Stimulated activated naive CD8-positive, alpha-beta T cell treated with anti-CD3 and anti-CD28 coated beads, Interleukin-15, Interleukin-2, amounts not matched to agents 100 ng/mL and 50 ng/mL, for 24 hours (primary cell): ENCODE results near the gene ENOX1.
"Not testable (repeated sequence)": the region's sequence is repeated elsewhere in the genome, so short reads cannot be mapped to it uniquely, and the experiment has no call there.

ENCODE experiments used
- H3K27ac Mint-ChIP-seq: one replicate; pipeline ENCODE4 v1.8.0; 2021; ENCODE audit warnings: mild to moderate bottlenecking, mixed read lengths
- H3K27me3 Mint-ChIP-seq: one replicate; pipeline ENCODE4 v1.8.0; 2021; ENCODE audit warnings: mixed read lengths
- H3K36me3 Mint-ChIP-seq: one replicate; pipeline ENCODE4 v1.8.0; 2021; ENCODE audit warnings: low read depth, mixed read lengths
- H3K4me1 Mint-ChIP-seq: one replicate; pipeline ENCODE4 v1.8.0; 2021; ENCODE audit warnings: low read depth, mixed read lengths
- H3K4me3 Mint-ChIP-seq: one replicate; pipeline ENCODE4 v1.8.0; 2021; ENCODE audit warnings: mild to moderate bottlenecking, mixed read lengths
- H3K9me3 Mint-ChIP-seq: one replicate; pipeline ENCODE4 v1.8.0; 2021; ENCODE audit warnings: mixed read lengths

ENOX1 gene

DNA sequence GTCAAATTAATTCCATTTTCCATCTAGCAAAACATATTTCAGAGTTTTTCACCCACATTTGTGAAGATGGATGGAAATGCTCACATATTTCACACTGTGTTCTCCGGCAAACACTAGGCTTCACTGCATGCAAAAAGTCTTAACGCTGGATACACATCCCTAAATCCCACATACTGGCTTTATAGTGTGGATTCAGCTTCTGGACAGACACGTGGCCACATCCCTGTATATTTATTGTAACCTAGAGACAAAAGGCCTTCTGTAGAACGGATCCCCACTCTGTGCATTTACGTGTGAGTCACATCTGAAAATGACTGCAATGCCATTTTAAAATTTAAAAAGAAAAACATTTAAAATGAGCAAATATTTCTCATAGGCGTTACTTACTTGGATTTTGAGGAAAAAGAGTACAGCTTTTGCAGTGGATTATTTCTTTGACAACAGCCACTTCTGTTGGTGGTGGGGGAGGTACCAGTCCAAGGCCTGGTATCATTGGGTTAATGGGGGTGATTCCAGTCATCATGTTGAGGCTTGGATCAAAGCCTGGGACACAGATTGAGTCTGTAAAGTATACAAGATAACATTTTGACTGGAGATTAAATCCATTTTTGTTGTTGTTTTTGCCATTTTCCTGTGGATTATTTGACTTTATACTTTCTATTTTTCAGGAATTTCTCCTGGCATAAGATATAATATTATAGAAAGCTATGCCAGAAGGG lies 425.7 kb downstream of the ENOX1 start:
- Mint-ChIP-seq H3K27me3 (no peaks in the 10 kb centered on the region), H3K4me3 (no peak overlapping the region), H3K9me3 (no peaks in the 10 kb centered on the region), H3K27ac (no peak overlapping the region), H3K36me3 (no peaks in the 10 kb centered on the region), H3K4me1 (no peaks in the 10 kb centered on the region)

DNA sequence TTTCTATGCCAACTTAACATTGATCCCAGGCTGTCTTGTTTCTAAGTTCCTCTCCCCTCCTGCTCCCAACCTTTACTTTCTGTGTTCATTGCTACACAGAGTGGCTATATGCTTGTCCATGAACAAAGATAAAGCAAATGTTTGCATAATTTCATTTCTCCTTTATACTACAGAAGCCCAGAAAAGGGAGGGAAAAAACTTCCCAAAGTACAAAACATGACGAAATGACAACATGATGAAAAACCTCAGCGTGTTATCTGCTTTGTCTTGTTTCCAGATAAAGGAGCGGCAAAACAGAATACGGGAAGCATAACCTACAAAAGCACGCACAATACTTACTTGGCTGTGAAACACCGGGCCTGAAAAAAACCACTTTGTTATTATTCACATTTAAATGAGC lies 426.6 kb downstream of the ENOX1 start:
- no peaks in the 10 kb centered on the region for H3K9me3 Mint-ChIP-seq
- no peaks in the 10 kb centered on the region for H3K4me1 Mint-ChIP-seq
- no peaks in the 10 kb centered on the region for H3K27me3 Mint-ChIP-seq
- no peak overlapping the region for H3K4me3 Mint-ChIP-seq
- no peaks in the 10 kb centered on the region for H3K36me3 Mint-ChIP-seq
- H3K27ac Mint-ChIP-seq = no peak overlapping the region

DNA sequence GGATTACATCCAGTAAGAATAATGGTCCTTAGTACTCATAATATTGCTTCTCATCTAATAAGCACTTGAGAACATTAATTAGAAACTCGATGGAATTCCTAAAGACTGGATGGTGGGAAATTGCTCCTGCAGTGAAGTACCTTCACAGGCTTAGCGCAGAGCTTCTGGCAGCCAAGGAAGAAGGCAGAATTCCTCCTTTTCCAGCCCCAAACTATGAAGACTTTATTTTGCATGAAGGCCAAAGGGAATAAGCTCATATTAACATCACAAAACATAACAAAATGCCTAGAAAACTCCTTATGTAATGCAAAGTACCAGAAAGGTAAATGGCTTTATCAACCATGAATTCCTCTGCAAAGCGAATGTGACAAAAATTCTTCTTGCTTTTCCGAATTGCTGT lies 427.2 kb downstream of the ENOX1 start:
- no peaks in the 10 kb centered on the region for H3K27me3 Mint-ChIP-seq
- no peak overlapping the region for H3K4me3 Mint-ChIP-seq
- H3K27ac Mint-ChIP-seq = no peak overlapping the region
- no peaks in the 10 kb centered on the region for H3K4me1 Mint-ChIP-seq
- H3K9me3 Mint-ChIP-seq = no peaks in the 10 kb centered on the region
- H3K36me3 Mint-ChIP-seq = no peaks in the 10 kb centered on the region

DNA sequence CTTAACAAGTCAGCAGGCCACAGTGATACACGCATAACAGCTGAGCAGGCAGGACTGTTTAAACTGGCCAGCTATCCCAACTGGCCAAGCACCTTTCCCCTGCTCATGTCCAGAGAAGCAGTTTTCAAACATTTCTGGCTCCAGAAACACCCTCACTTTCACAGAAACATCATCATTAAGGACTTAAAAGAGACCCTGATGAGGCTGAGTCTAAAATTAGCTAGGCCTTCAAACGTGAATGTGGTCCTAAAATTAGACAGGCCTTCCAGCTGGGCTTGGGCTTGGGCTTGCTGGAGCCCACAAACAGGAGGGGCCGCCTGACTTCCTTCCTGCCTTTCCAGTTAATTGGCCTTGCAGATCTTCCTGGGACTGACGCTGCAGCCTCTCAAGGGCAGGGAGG lies 429.2 kb downstream of the ENOX1 start:
- no peak overlapping the region for H3K27ac Mint-ChIP-seq
- no peaks in the 10 kb centered on the region for H3K4me1 Mint-ChIP-seq
- H3K9me3 Mint-ChIP-seq = no peaks in the 10 kb centered on the region
- H3K36me3 Mint-ChIP-seq = no peaks in the 10 kb centered on the region
- no peaks in the 10 kb centered on the region for H3K27me3 Mint-ChIP-seq
- no peak overlapping the region for H3K4me3 Mint-ChIP-seq

DNA sequence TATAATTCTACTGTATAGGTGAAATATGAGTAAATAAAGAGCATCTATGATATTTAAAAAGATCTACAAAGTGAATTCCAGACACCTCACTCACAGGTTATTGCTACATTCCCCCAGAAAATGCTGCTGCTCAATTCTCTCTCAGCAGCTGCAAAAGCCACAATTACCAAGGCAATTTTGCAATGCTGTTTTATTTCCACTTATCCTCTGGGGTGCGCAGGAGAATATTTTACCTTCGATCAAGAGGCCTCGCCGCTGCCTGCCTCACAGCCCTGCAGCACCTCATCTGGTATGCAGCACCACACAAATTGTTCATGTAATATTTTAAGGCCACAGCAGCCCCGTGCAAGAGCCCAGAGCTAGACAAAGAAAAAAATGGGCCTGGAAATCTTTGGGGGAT lies 430.2 kb downstream of the ENOX1 start:
- no peaks in the 10 kb centered on the region for H3K9me3 Mint-ChIP-seq
- H3K4me1 Mint-ChIP-seq = no peaks in the 10 kb centered on the region
- no peaks in the 10 kb centered on the region for H3K27me3 Mint-ChIP-seq
- no peak overlapping the region for H3K4me3 Mint-ChIP-seq
- H3K27ac Mint-ChIP-seq = no peak overlapping the region
- no peaks in the 10 kb centered on the region for H3K36me3 Mint-ChIP-seq

DNA sequence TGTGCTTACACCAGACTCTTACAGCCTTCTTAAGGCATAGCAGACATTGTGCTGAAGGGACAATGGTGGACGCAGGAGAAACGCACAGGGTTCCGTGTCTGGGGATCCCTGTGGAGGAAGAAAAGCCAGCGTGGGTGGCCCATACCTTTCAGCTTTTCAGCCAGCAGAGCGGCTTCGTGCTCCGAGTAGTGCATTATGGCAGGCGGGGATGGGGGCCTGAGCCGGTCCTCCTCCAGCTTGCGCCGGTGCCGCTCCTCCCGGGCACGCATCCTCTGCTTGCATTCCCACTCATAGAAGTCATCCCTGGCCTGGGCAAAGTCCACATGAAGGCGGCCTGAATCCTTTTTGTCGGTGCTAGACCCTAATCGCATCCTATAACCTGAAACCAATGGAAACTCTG lies 431.0 kb downstream of the ENOX1 start:
- no peak overlapping the region for H3K27ac Mint-ChIP-seq
- no peaks in the 10 kb centered on the region for H3K36me3 Mint-ChIP-seq
- H3K4me3 Mint-ChIP-seq = no peak overlapping the region
- no peaks in the 10 kb centered on the region for H3K4me1 Mint-ChIP-seq
- no peaks in the 10 kb centered on the region for H3K9me3 Mint-ChIP-seq
- H3K27me3 Mint-ChIP-seq = no peaks in the 10 kb centered on the region

DNA sequence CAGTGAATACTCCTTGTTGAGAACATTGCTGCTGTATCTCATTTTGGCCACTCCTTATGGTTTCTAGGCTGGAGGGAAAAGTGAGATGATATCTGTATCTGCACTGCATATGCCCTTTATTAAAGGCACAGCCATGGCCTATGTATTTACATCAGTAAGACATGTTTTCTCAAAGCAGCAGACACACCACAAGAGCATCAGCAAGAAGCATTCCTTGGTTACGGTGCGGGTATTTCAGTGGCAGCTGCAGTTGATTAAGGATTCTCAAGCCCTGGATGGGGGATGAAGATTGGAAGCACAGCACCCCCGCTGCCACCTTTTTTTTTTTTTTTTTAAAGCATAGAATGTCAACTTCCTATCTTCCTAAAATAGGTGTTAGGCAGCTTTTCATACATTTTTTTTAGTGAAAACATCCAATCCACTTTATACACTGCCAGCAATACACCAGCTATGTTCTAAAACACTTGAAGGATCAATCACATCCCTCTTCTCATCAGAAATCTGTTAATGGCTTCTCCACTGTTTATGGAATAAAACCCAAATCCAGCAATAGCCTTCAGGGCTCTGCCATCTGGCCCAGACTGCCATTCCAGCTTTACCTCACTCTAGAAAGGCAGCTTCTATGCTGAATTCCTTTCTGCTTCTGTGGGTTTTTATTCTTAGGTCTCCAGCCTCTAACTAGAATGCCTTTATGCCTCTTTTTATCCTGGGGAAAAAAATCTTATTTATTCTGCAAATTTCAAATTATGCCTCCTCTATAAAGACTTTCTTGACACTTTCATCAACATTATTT lies 432.4 kb downstream of the ENOX1 start:
- no peaks in the 10 kb centered on the region for H3K36me3 Mint-ChIP-seq
- no peak overlapping the region for H3K4me3 Mint-ChIP-seq
- no peaks in the 10 kb centered on the region for H3K27me3 Mint-ChIP-seq
- no peaks in the 10 kb centered on the region for H3K9me3 Mint-ChIP-seq
- no peak overlapping the region for H3K27ac Mint-ChIP-seq
- H3K4me1 Mint-ChIP-seq = no peaks in the 10 kb centered on the region

DNA sequence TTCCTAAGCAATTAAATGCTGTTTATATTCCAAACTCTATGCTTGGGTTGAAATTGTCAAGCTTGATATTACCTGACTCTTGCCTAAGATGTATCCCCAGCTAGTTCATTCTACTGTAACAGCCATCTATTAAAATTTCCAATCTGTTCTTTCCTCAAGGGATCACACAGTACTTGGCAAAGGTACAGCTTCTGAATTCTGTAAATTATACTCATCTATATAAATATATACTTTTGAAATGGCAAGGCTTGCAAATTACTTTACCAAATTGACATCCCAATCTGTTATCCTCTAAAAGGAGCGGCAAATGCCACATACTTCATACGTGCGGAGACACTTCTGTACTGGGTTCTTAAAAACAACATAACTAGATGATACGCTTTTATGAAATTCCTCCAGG lies 433.1 kb downstream of the ENOX1 start:
- H3K36me3 Mint-ChIP-seq = no peaks in the 10 kb centered on the region
- H3K9me3 Mint-ChIP-seq = no peaks in the 10 kb centered on the region
- H3K4me3 Mint-ChIP-seq = no peak overlapping the region
- H3K27ac Mint-ChIP-seq = no peak overlapping the region
- no peaks in the 10 kb centered on the region for H3K4me1 Mint-ChIP-seq
- no peaks in the 10 kb centered on the region for H3K27me3 Mint-ChIP-seq

DNA sequence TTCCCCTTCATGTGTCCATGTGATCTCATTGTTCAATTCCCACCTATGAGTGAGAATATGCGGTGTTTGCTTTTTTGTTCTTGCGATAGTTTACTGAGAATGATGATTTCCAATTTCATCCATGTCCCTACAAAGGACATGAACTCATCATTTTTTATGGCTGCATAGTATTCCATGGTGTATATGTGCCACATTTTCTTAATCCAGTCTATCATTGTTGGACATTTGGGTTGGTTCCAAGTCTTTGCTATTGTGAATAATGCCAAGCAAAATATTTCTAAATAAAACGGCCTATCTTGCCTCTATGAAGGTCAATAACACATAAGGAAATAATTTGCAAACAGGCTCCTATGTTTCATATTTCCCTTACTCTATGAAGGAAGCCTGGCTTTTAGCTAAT lies 435.2 kb downstream of the ENOX1 start:
- H3K4me3 Mint-ChIP-seq, H3K27ac Mint-ChIP-seq, H3K27me3 Mint-ChIP-seq, H3K36me3 Mint-ChIP-seq, H3K4me1 Mint-ChIP-seq, H3K9me3 Mint-ChIP-seq: not testable (repeated sequence)

DNA sequence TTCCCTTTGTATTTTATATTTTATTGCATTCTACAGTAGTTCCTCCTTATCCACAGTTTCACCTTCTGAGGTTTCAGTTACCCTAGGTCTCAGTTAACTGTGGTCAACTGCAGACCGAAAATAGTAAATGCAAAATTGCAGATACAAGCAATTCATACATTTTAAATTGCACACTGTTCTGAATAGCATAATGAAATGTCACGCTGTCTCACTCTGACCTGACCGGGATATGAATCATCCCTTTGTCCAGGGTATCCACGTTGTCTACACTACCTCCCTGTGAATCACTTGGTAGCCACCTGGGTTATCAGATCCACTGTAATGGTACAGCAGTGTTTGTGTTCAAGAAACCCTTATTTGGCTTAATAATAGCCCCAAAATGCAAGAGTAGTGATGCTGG lies 438.4 kb downstream of the ENOX1 start:
- no peaks in the 10 kb centered on the region for H3K4me1 Mint-ChIP-seq
- no peaks in the 10 kb centered on the region for H3K9me3 Mint-ChIP-seq
- H3K4me3 Mint-ChIP-seq = no peak overlapping the region
- H3K27me3 Mint-ChIP-seq = peaks cover 7% of the 10 kb centered on the region
- no peaks in the 10 kb centered on the region for H3K36me3 Mint-ChIP-seq
- no peak overlapping the region for H3K27ac Mint-ChIP-seq

DNA sequence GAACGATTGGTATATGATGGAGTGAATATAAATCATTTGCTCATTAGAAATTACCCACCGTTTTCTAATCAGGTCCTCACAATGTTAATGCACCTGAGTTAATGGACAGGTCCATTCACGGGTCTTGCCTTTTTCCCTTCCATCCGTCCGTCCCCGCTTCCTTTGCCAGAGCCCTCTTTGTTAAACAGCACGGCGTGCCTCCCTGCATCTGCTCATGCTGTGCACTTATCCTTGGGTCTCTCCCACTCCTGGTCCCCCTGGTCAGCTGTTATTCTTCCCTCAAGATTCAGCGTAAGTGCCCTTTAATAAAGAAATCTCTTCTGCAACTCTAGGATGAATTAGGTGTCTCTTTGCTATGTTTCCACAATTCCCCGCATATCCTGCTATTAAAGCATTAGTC lies 438.9 kb downstream of the ENOX1 start:
- Mint-ChIP-seq H3K27ac (no peak overlapping the region), H3K36me3 (no peaks in the 10 kb centered on the region), H3K9me3 (no peaks in the 10 kb centered on the region), H3K4me3 (no peak overlapping the region), H3K4me1 (no peaks in the 10 kb centered on the region), H3K27me3 (peaks cover 7% of the 10 kb centered on the region)

DNA sequence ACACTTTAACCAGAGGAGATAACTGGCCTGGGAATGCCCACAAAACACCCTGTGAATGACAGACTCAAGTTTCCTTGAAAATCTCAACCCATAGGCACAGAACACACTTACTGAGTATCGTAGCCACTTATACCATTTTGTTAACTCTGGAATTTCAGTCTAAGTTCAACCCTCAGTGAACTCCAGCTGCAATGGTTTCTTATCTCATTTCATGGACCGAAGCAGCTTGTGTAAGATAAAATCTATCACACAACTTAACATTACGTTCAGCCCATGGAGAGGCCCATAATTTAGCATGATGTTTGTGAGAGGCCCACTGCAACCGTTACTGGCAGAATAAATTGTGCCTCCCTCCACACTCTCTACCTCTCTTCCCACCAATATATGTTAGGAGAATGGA lies 440.3 kb downstream of the ENOX1 start:
- Mint-ChIP-seq H3K9me3 (no peaks in the 10 kb centered on the region), H3K36me3 (no peaks in the 10 kb centered on the region), H3K4me3 (no peak overlapping the region), H3K27ac (no peak overlapping the region), H3K27me3 (peaks cover 7% of the 10 kb centered on the region), H3K4me1 (no peaks in the 10 kb centered on the region)

DNA sequence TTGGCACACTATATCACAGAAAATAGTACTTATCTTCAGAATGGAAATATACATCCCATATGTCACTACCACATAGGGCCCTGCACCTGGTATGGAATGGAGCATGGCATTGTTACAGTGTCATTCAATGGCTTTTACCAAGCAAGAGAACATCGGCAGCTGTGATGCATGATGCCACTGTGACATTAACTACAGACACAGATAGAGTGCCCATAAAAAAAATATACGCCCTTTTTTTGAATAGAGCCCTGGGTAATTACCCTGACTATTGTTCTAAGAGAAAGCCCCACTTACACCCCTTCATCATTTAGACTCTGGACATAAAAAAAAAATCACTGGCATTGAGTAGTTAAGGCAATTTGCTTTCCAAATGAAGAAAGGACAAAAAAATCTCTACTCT lies 443.1 kb downstream of the ENOX1 start:
- Mint-ChIP-seq H3K4me3 (no peak overlapping the region), H3K9me3 (no peaks in the 10 kb centered on the region), H3K27ac (no peak overlapping the region), H3K36me3 (no peaks in the 10 kb centered on the region), H3K4me1 (no peaks in the 10 kb centered on the region), H3K27me3 (peaks cover 7% of the 10 kb centered on the region)

DNA sequence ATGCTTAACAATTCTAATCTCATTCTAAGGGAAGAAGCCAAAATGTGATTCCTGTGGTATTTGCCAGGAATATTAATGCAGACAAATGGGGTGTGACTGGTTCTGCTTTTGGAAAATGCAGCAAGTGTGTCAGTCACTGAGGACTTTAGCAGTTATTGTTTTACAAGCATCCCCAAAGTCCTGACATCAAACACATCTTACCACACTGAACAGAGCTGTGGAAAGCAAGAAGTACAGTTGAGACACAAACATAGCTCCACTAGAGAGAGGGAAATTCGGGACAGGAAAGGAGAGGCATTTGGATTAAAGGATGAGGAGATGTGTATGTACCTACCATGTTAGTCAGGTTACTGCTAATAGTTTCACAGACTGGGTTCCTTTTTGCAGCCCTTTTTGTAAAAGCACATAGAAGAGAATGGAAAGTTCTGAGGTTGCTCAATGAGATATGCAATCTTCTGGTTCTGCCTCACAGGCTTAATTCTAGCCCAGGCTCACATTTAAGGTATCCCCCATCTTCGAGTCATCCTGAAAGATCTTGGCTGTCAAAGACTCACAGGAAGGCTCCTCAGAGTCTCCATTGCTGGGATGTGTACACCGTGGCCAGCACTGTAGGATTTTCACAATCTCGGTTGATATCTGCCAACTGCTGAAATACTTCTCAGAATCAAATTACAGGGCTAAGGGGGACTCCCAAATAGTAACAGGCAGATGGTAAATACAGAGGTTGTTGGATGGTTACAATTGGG lies 446.8 kb downstream of the ENOX1 start:
- no peak overlapping the region for H3K27ac Mint-ChIP-seq
- H3K27me3 Mint-ChIP-seq = peaks cover 10% of the 10 kb centered on the region
- H3K36me3 Mint-ChIP-seq = no peaks in the 10 kb centered on the region
- no peaks in the 10 kb centered on the region for H3K4me1 Mint-ChIP-seq
- H3K4me3 Mint-ChIP-seq = no peak overlapping the region
- no peaks in the 10 kb centered on the region for H3K9me3 Mint-ChIP-seq

DNA sequence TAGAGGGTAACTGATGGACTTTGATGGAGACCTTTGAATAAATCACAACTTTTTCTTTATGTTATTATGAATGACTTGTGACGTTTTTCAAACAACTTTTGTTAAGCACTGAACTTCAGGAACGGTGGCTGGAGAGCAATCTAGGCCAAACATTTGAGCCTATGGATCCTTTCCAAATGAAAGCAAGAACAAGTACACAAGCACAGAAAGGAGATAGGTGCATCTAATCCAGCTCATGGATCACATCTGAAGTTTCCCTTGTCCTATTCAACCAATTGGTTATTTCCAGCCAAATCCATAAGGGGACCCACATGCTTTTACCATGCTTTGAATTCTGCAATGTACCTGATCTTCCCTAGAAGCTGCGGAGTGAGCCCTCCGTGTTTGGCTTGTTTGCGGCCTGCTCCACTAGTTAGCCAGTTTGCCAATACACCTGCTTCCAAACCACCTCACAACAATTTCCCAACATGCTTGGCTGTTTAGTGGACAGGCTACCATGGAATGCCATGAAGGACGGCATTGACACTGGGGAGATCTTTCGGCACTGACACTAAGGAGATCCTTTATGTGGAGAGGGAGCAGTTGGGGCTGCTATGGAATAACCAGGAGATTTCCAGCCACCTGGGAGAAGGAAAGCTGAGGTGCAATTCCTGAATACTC lies 447.5 kb downstream of the ENOX1 start:
- no peaks in the 10 kb centered on the region for H3K36me3 Mint-ChIP-seq

More for the DNA sequence above, 447.5 kb downstream of the ENOX1 start:
- Mint-ChIP-seq H3K9me3 (no peaks in the 10 kb centered on the region), H3K4me1 (no peaks in the 10 kb centered on the region), H3K4me3 (no peak overlapping the region), H3K27ac (no peak overlapping the region), H3K27me3 (peaks cover 10% of the 10 kb centered on the region)
